H9 (cell line): ENCODE data around the gene MRPL43. TPM values are rescaled to one million over a fixed set of nuclear protein-coding genes. Genes with fewer than 3 reads are reported as not detected.
A peak's percentile ranks its signal among the peaks of the same experiment; 100 is the strongest.

Source experiments
- DNase-seq: peaks from one replicate; pipeline ENCODE4 v3.0.0-alpha.2; 2017
- H2AFZ ChIP-seq: one replicate; pipeline ENCODE4 v1.6.1; 2013; ENCODE audit warnings: mild to moderate bottlenecking, low read length, control low read depth, moderate library complexity
- H2AK5ac ChIP-seq: 2 replicates; pipeline ENCODE4 v1.6.1; 2013; ENCODE audit warnings: low read length, control low read depth, mixed read lengths; ENCODE audit not compliant: insufficient read length
- H2BK120ac ChIP-seq: one replicate; pipeline ENCODE4 v1.6.1; 2013; ENCODE audit warnings: low read depth, mild to moderate bottlenecking, low read length, control low read depth, inconsistent platforms; ENCODE audit not compliant: poor library complexity, severe bottlenecking
- H2BK12ac ChIP-seq: 2 replicates; pipeline ENCODE4 v1.6.1; 2013; ENCODE audit warnings: low read length, control low read depth, mixed read lengths, low read depth; ENCODE audit not compliant: insufficient read length
- H2BK15ac ChIP-seq: 2 replicates; pipeline ENCODE4 v1.6.1; 2013; ENCODE audit warnings: low read depth, low read length, control low read depth
- H2BK20ac ChIP-seq: one replicate; pipeline ENCODE4 v1.6.1; 2013; ENCODE audit warnings: low read depth, mild to moderate bottlenecking, low read length, control low read depth, inconsistent platforms; ENCODE audit not compliant: poor library complexity, severe bottlenecking
- H2BK5ac ChIP-seq: 2 replicates; pipeline ENCODE4 v1.6.1; 2013; ENCODE audit warnings: low read length, control low read depth, mixed read lengths; ENCODE audit not compliant: insufficient read length
- H3K14ac ChIP-seq: 2 replicates; pipeline ENCODE4 v1.6.1; 2013; ENCODE audit warnings: low read length, control low read depth; ENCODE audit not compliant: insufficient read depth
- H3K18ac ChIP-seq: 2 replicates; pipeline ENCODE4 v1.6.1; 2013; ENCODE audit warnings: low read depth, mild to moderate bottlenecking, mixed read lengths, low read length, control low read depth; ENCODE audit not compliant: insufficient read length
- H3K23ac ChIP-seq: 2 replicates; pipeline ENCODE4 v1.6.1; 2013; ENCODE audit warnings: low read length, control low read depth, mixed read lengths, low read depth; ENCODE audit not compliant: insufficient read length
- H3K23me2 ChIP-seq: 2 replicates; pipeline ENCODE4 v1.6.1; 2013; ENCODE audit warnings: low read depth, mild to moderate bottlenecking, mixed read lengths, low read length, control low read depth; ENCODE audit not compliant: insufficient read length, poor library complexity, severe bottlenecking
- H3K27ac ChIP-seq: 2 replicates; pipeline ENCODE4 v1.5.1; 2013; ENCODE audit warnings: low read length, control low read depth, mixed read lengths, low read depth; ENCODE audit not compliant: insufficient read length
- H3K27me3 ChIP-seq: 2 replicates; pipeline ENCODE4 v1.6.1; 2013; ENCODE audit warnings: low read length, control low read depth, inconsistent platforms; ENCODE audit not compliant: insufficient read depth
- H3K4ac ChIP-seq: 2 replicates; pipeline ENCODE4 v1.6.1; 2013; ENCODE audit warnings: low read depth, mild to moderate bottlenecking, control low read depth, inconsistent platforms, low read length, moderate library complexity
- H3K4me1 ChIP-seq: 2 replicates; pipeline ENCODE4 v1.6.1; 2013; ENCODE audit warnings: low read length, control low read depth, inconsistent platforms; ENCODE audit not compliant: insufficient read depth
- H3K4me2 ChIP-seq: 2 replicates; pipeline ENCODE4 v1.6.1; 2013; ENCODE audit warnings: low read length, control low read depth, mixed read lengths; ENCODE audit not compliant: insufficient read length, insufficient read depth
- H3K56ac ChIP-seq: 2 replicates; pipeline ENCODE4 v1.6.1; 2013; ENCODE audit warnings: low read depth, mild to moderate bottlenecking, mixed read lengths, low read length, control low read depth; ENCODE audit not compliant: insufficient read length
- H3K79me1 ChIP-seq: 2 replicates; pipeline ENCODE4 v1.6.1; 2013; ENCODE audit warnings: low read depth, mild to moderate bottlenecking, moderate library complexity, low read length, control low read depth, inconsistent platforms; ENCODE audit not compliant: insufficient read depth, poor library complexity, severe bottlenecking
- H3K79me2 ChIP-seq: 2 replicates; pipeline ENCODE4 v1.6.1; 2013; ENCODE audit warnings: low read length, control low read depth, inconsistent platforms; ENCODE audit not compliant: insufficient read depth
- H3K9ac ChIP-seq: 2 replicates; pipeline ENCODE4 v1.6.1; 2013; ENCODE audit warnings: low read length, control low read depth, mixed read lengths; ENCODE audit not compliant: insufficient read length; ENCODE audit errors: extremely low read depth
- H3K9me3 ChIP-seq: one replicate; pipeline ENCODE4 v1.6.1; 2013; ENCODE audit warnings: low read depth, low read length, inconsistent platforms; ENCODE audit not compliant: control insufficient read depth
- H3T11ph ChIP-seq: one replicate; pipeline ENCODE4 v1.6.1; 2013; ENCODE audit warnings: mild to moderate bottlenecking, low read length, control low read depth, inconsistent platforms
- H4K20me1 ChIP-seq: one replicate; pipeline ENCODE4 v1.6.1; 2013; ENCODE audit not compliant: control insufficient read depth, insufficient read length, insufficient read depth
- H4K5ac ChIP-seq: 2 replicates; pipeline ENCODE4 v1.6.1; 2013; ENCODE audit warnings: low read depth, mild to moderate bottlenecking, mixed read lengths, low read length, control low read depth; ENCODE audit not compliant: insufficient read length
- H4K8ac ChIP-seq: replicated peaks from 2 replicates; pipeline ENCODE4 v1.6.1; 2013; ENCODE audit warnings: low read length, control low read depth, mixed read lengths, low read depth; ENCODE audit not compliant: insufficient read length
- H4K91ac ChIP-seq: 2 replicates; pipeline ENCODE4 v1.6.1; 2013; ENCODE audit warnings: low read depth, mild to moderate bottlenecking, moderate library complexity, mixed read lengths, low read length, control low read depth; ENCODE audit not compliant: insufficient read length
- H3K27ac Mint-ChIP-seq, 3 experiments: 2 replicates in 2 of 3; 3 replicates in 1 of 3; pipeline ENCODE4 v1.8.0; 2020 to 2021; ENCODE audit warnings: mixed read lengths in 3 of 3, mild to moderate bottlenecking in 1 of 3, moderate library complexity in 1 of 3
- H3K27me3 Mint-ChIP-seq: 2 replicates; pipeline ENCODE4 v1.8.0; 2021; ENCODE audit warnings: low read depth, mild to moderate bottlenecking, moderate library complexity, mixed read lengths
- H3K36me3 Mint-ChIP-seq, 3 experiments: 2 replicates in 2 of 3; 3 replicates in 1 of 3; pipeline ENCODE4 v1.8.0; 2020 to 2021; ENCODE audit warnings: low read depth in 3 of 3, mixed read lengths in 3 of 3; ENCODE audit not compliant: insufficient read depth in 1 of 3
- H3K4me1 Mint-ChIP-seq, 2 experiments: 2 replicates each; pipeline ENCODE4 v1.8.0; 2020; ENCODE audit warnings: mixed read lengths in 2 of 2
- H3K4me3 Mint-ChIP-seq, 2 experiments: 2 replicates in 1 of 2; 3 replicates in 1 of 2; pipeline ENCODE4 v1.8.0; 2020 to 2021; ENCODE audit warnings: mild to moderate bottlenecking in 2 of 2, mixed read lengths in 2 of 2, moderate library complexity in 1 of 2
- H3K9me3 Mint-ChIP-seq, 2 experiments: 2 replicates in 1 of 2; 3 replicates in 1 of 2; pipeline ENCODE4 v1.8.0; 2020; ENCODE audit warnings: mild to moderate bottlenecking in 2 of 2, mixed read lengths in 2 of 2, moderate library complexity in 1 of 2
- WGBS: extraction: QIAGEN DNeasy Blood & Tissue Kit; methylation state at CpG from one replicate; pipeline ENCODE4 v1.1.7; 2013; ENCODE audit warnings: missing lambda C conversion rate, low lambda C conversion rate, mixed read lengths; ENCODE audit not compliant: insufficient read length; ENCODE audit errors: extremely low coverage; 5-methylcytosine and 5-hydroxymethylcytosine counted together
- total RNA-seq: library from RNA; stranded (reverse); gene quantifications from 2 replicates; pipeline ENCODE4 v1.2.1, GENCODE V29; 2021
- TF ChIP-seq, protein P1 (sequence below): fragments of 200-600 bp; sonication (generic); conservative IDR thresholded peaks from 3 replicates; pipeline ENCODE4 v1.8.0; 2021; ENCODE audit warnings: antibody characterized with exemption, mild to moderate bottlenecking

Gene MRPL43
- total RNA-seq, 1 experiment from 2014 or later, result 70.3 TPM

DNA sequence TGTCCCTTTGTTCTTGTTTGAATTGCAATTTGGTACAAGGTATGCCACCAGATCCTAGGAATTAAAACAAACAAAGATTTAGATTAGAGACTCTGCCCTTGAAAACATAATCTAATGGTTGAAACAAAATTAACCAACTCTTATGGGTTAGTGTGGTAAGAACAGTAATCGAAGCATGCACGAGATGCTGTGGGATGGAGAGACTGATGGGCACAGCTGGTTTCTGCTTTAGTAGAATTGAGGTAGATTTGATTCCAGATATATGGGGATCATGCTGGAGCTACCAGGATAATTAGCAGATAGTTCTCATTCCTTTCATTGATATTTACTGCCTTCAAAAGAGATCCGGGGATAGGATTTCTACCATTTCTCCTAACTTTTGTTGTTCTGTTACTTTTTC lies 38.4 kb downstream of the MRPL43 start:
- Histone ChIP-seq H4K20me1 (no peaks in the 10 kb centered on the region), H2BK5ac (no peak overlapping the region), H3K18ac (no peak overlapping the region), H3K4ac (no peak overlapping the region), H4K91ac (no peak overlapping the region), H4K8ac (no peak overlapping the region), H4K5ac (no peak overlapping the region), H3K23ac (no peak overlapping the region), H3K4me1 (no peaks in the 10 kb centered on the region), H2AFZ (no peak overlapping the region), H3K27ac (no peak overlapping the region), H2BK120ac (no peak overlapping the region), H2AK5ac (no peak overlapping the region), H2BK15ac (no peak overlapping the region), H3K9ac (no peak overlapping the region), H3K4me2 (no peak overlapping the region), H3K9me3 (no peaks in the 10 kb centered on the region), H2BK12ac (no peak overlapping the region), H3K23me2 (no peaks in the 10 kb centered on the region), H2BK20ac (no peak overlapping the region), H3K79me1 (no peaks in the 10 kb centered on the region), H3K56ac (no peak overlapping the region), H3K27me3 (no peaks in the 10 kb centered on the region), H3T11ph (no peak overlapping the region), H3K79me2 (no peaks in the 10 kb centered on the region), H3K14ac (no peak overlapping the region)
- no peaks in the 10 kb centered on the region for H3K27me3 Mint-ChIP-seq
- H3K27ac Mint-ChIP-seq, result peak overlapping the region in 1 of 3 experiments; percentile 68; a peak in 2 of 7 replicates
- TF ChIP-seq, protein P1, sequence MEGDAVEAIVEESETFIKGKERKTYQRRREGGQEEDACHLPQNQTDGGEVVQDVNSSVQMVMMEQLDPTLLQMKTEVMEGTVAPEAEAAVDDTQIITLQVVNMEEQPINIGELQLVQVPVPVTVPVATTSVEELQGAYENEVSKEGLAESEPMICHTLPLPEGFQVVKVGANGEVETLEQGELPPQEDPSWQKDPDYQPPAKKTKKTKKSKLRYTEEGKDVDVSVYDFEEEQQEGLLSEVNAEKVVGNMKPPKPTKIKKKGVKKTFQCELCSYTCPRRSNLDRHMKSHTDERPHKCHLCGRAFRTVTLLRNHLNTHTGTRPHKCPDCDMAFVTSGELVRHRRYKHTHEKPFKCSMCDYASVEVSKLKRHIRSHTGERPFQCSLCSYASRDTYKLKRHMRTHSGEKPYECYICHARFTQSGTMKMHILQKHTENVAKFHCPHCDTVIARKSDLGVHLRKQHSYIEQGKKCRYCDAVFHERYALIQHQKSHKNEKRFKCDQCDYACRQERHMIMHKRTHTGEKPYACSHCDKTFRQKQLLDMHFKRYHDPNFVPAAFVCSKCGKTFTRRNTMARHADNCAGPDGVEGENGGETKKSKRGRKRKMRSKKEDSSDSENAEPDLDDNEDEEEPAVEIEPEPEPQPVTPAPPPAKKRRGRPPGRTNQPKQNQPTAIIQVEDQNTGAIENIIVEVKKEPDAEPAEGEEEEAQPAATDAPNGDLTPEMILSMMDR, result no peak
- no peak overlapping the region for H3K4me3 Mint-ChIP-seq
- H3K4me1 Mint-ChIP-seq, result no peaks in the 10 kb centered on the region
- DNase-seq, result no peak
- H3K9me3 Mint-ChIP-seq, result no peaks in the 10 kb centered on the region
- peaks cover 13 to 65% (median 30%) of the 10 kb centered on the region in 3 experiments; a peak in 6 of 7 replicates for H3K36me3 Mint-ChIP-seq
- WGBS, result no CpG with 5 or more reads among the region's 3 CpGs
